Measurements from ENCODE around the gene UBL4B.

The UBL4B gene

DNA sequence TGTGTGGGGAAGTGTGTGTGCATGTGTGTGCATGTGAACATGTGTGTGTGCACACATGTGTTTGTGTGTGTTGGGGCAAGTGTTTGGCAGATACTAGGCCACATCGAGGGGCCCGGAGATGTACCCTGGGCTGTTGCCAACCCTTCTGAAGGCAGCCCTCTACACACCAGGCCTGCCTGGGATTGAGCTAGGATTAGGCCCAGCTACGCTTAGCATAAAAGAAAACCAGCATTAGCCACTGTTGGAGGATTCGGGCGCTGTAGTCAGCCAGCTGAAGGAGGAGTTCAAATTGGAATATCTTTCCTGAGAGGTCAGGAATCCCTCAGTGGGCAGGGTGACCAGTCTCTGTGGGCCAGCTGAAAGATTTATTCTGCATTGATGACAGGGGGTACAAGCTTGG, 31.2 kb upstream of the UBL4B start:
- TF ChIP-seq, protein P1, sequence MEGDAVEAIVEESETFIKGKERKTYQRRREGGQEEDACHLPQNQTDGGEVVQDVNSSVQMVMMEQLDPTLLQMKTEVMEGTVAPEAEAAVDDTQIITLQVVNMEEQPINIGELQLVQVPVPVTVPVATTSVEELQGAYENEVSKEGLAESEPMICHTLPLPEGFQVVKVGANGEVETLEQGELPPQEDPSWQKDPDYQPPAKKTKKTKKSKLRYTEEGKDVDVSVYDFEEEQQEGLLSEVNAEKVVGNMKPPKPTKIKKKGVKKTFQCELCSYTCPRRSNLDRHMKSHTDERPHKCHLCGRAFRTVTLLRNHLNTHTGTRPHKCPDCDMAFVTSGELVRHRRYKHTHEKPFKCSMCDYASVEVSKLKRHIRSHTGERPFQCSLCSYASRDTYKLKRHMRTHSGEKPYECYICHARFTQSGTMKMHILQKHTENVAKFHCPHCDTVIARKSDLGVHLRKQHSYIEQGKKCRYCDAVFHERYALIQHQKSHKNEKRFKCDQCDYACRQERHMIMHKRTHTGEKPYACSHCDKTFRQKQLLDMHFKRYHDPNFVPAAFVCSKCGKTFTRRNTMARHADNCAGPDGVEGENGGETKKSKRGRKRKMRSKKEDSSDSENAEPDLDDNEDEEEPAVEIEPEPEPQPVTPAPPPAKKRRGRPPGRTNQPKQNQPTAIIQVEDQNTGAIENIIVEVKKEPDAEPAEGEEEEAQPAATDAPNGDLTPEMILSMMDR (IDR thresholded peaks at IDR 0.05; ENCODE audit: extremely low read depth, missing control alignments): no peak
- DNase-seq (ENCODE audit: low spot score): no peak

DNA sequence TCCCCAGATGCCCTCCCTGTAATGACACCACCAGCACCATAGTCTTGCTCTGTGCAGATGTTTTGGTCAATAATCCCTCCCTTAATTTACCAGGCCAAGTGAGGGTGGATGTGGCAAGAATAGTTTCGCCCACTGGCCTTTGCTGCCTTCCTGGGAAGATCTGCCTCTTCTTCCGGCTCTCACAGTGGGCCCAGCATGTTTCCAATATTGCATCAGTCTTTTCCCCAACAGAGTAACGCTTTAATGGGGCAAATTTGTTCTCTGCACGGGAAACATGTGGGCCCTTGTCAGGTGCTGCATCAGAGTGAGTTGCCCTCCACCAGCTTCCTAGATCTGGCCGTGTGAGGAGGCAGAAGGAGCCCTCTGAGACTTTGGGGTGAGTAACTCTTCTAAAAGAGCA, 29.8 kb upstream of the UBL4B start:
- DNase-seq (ENCODE audit: low spot score): no peak
- TF ChIP-seq, protein P1 (IDR thresholded peaks at IDR 0.05; ENCODE audit: extremely low read depth, missing control alignments): no peak

DNA sequence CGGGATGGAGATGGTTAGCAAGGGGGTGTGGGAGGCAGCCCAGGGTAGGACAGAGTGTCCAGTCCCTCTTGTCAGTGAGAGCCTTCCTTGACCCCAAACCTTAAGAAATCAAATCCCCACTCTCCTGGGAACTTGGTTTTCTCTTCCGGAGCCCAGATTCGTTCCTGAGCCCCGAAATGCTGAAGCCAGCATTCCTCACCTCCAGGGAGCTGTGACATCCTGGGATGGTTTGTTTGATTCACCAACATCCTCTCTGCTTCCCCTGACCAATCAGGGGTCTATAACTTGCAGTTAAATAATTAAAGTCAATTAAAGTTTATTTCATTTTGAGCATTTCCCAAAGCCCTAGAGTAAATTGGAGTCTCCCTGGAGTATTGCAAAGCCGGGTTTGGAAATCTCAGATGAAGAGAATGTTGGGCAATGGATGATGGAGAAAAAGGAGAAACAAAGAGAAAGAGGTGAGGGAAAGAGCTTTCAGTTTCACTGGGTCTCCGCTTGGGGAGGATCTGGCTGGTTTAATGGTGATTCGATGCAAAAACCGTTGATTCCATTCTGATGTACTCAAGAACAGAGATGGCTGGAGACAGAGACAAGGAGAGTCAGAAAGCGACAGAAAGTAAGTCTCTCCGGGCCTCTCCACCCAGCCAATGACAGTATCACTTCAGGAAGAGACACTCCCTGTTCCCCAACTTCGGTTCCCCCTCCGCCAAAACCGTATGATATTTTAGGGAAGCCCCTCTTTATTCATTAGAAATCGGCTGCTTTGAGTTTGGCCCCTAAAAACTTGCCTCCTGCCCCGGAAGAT, 29.0 kb upstream of the UBL4B start:
- TF ChIP-seq, protein P1 (IDR thresholded peaks at IDR 0.05; ENCODE audit: extremely low read depth, missing control alignments): no peak
- peak; percentile 60 for DNase-seq (ENCODE audit: low spot score)

DNA sequence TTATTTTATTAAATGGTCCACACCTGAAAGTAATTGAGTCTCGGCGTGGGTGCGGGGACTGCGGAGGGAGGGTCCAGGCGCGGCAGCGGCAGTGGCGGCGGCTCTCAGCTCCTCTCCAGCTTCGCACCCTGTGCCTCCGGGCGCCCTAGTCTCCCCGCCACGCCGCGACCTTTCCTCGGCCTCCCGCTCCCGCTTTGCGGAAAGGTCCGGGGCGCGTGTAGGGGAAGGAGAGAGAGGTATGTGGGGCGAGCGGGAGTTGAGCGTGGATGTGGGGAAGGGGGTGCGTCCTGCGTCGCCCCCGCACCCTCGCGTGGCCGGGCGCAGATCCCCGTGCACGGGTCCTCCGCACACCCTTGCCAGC, 28.4 kb upstream of the UBL4B start:
- TF ChIP-seq, protein P1 (IDR thresholded peaks at IDR 0.05; ENCODE audit: extremely low read depth, missing control alignments): no peak
- no peak for DNase-seq (ENCODE audit: low spot score)

DNA sequence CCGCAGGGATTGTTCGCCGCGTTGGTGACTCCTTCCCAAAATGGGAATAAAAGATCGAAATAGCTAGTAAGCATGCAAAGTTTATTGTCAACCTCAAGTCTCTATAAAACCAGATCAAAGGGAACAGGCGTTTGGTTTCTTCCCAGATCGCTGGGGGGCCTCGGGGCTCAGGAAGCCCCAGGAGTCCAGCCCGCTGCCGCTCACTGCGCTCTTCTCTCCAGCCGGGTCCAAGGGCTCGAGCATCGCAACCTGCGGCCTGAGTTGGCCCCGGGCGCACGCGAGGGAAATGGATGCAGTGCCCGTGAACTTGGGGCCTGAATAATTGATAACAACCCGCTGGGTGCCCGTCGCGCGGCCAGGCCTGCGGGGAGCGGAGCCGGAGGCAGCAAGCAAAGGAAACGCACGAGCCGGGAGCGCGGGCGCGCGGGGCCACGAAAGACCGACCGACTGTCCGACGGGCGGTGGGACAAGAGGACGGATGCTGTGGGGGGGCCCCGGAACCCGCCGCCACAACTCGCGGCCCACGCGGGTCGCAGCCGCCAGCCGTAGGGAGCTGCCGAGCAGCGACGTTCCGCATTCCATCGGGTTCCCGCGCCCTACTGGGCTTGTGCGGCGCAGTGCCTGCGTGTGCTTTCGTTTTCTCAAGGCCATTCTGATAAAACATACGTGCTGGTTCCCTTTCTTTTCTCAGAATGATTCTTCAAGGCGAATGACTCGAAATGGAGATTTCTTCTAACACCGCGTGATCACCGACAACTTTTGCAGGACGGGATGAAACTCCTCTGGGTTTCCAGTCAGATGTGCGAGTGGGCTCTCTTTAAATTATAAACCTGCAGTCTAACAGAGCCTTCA, 27.8 kb upstream of the UBL4B start:
- TF ChIP-seq, protein P1 (IDR thresholded peaks at IDR 0.05; ENCODE audit: extremely low read depth, missing control alignments): no peak
- DNase-seq (ENCODE audit: low spot score): peak; percentile 76

DNA sequence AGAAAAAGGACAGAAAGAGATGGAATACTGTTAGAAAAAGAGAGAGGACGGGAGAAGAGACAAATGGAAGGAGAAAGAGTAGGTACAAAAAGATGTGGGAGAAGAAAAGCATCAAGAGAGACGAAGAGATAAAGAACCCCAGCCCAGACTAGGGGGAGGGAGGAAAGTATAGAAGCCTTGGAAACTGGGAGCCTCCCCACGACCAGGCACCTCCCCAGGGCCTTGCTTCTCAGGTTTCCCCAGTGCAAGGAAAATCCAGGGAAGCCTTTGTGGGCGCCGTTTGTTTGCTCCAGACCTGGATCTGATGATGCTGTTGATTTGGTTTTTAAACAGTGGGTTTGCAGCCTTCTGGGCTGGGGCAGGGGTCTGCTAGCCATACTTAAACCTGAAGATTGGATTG, 26.6 kb upstream of the UBL4B start:
- no peak for DNase-seq (ENCODE audit: low spot score)
- TF ChIP-seq, protein P1 (IDR thresholded peaks at IDR 0.05; ENCODE audit: extremely low read depth, missing control alignments): no peak

DNA sequence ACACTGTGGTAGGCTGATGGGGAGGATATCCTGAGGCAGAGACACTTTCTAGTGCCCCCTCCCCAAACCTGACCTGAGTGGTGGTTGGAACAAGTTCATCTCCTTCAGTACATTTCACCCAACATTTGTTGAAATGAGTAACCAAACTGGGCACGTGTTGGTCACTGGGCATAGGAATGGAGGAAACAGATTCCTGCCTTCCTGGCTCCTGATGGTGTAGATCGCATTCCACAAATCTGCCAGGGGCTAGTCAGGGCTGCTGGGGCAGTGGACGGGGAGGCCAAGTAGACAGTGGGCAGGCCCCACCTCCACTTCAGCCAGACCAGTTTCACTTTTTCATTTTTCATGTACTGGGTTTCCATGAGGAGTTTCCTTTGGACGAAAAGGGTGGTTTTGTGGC, 25.3 kb upstream of the UBL4B start:
- DNase-seq (ENCODE audit: low spot score): no peak
- TF ChIP-seq, protein P1 (IDR thresholded peaks at IDR 0.05; ENCODE audit: extremely low read depth, missing control alignments): no peak
